Stomach (tissue), 9 donors: Measurements from ENCODE around the gene NDUFB3. TPM values are rescaled to one million over a fixed set of nuclear protein-coding genes. Genes with fewer than 3 reads are reported as not detected.

ENCODE experiments used
- DNase-seq, 2 donors: peaks; one replicate each; pipeline versions ENCODE4 v3.0.0 to v3.0.0-alpha.2; 2013 to 2019
- H3K27ac ChIP-seq, 5 donors: fragments of 200-600 bp in 4 of 5; sonication (generic) in 4 of 5; one replicate each; pipeline ENCODE4 v1.5.1; 2013 to 2019; ENCODE audit warnings: mild to moderate bottlenecking in 1 of 5, moderate library complexity in 1 of 5
- H3K27me3 ChIP-seq, 3 donors: fragments of 200-600 bp; sonication (generic); one replicate each; pipeline ENCODE4 v1.5.1; 2017 to 2019; ENCODE audit warnings: mixed run types in 1 of 3
- H3K36me3 ChIP-seq, 4 donors: fragments of 200-600 bp; sonication (generic); 1 replicate in 3 of 4; 2 replicates in 1 of 4; pipeline ENCODE4 v1.5.1; 2016 to 2019
- H3K4me1 ChIP-seq, 4 donors: fragments of 200-600 bp; sonication (generic); one replicate each; pipeline ENCODE4 v1.5.1; 2016 to 2019
- H3K4me3 ChIP-seq, 4 donors: fragments of 200-600 bp; sonication (generic) in 3 of 4; one replicate each; pipeline ENCODE4 v1.5.1; 2016 to 2019; ENCODE audit warnings: mild to moderate bottlenecking in 1 of 4
- H3K9me3 ChIP-seq, 4 donors: fragments of 200-600 bp; sonication (generic); one replicate each; pipeline ENCODE4 v1.5.1; 2016 to 2019
- CTCF ChIP-seq, 7 experiments: fragments of 450-650 bp in 4 of 7; fragments of 200-600 bp in 3 of 7; sonication (generic) in 3 of 7; IDR thresholded peaks; one replicate each; pipeline ENCODE4 v1.5.1; 2016 to 2019; ENCODE audit warnings: antibody characterized with exemption in 7 of 7, control low read depth in 2 of 7, mild to moderate bottlenecking in 1 of 7
- EP300 ChIP-seq: sonication (generic); formaldehyde crosslinking; IDR thresholded peaks from one replicate; pipeline ENCODE4 v1.6.1; 2017; ENCODE audit warnings: antibody characterized with exemption
- POLR2A ChIP-seq, 4 donors: fragments of 450-650 bp; IDR thresholded peaks; one replicate each; pipeline ENCODE4 v1.6.1; 2016; ENCODE audit warnings: antibody characterized with exemption in 4 of 4, control low read depth in 2 of 4, mild to moderate bottlenecking in 1 of 4, moderate library complexity in 1 of 4
- POLR2AphosphoS5 ChIP-seq, 3 donors: sonication (generic); formaldehyde crosslinking; IDR thresholded peaks; one replicate each; pipeline ENCODE4 v1.6.1; 2016; ENCODE audit warnings: antibody characterized with exemption in 3 of 3
- WGBS, 5 donors: extraction: QIAGEN DNeasy Blood & Tissue Kit in 3 of 5; methylation state at CpG; one replicate each; pipeline versions ENCODE4 v1.1.5 to v1.1.7; 2013 to 2018; 5-methylcytosine and 5-hydroxymethylcytosine counted together
- intact Hi-C: fragments of 100-400 bp; cut with DNase I; formaldehyde crosslinking; loops from one replicate; pipeline ENCODE4 v1.15.1; 2023; ENCODE audit warnings: low total_unique reads
- polyA plus RNA-seq, 3 donors: library from polyadenylated mRNA; stranded (reverse); fragments of 200-250 nt; gene quantifications; one replicate each; pipeline ENCODE4 v1.2.3, GENCODE V29; 2013
- small RNA-seq, 4 donors: library from RNA; depleted of rRNA; stranded (forward); fragments of <200 nt; gene quantifications; one replicate each; pipeline ENCODE3, GENCODE V24; 2016
- total RNA-seq, 5 donors: library from RNA; depleted of rRNA; stranded (reverse); fragments of >200 nt; gene quantifications; one replicate each; pipeline versions ENCODE4 v1.1.0 to v1.2.3, GENCODE V29; 2014 to 2016
- donor health status: healthy with polysubstance abuse.
- donor health status: Bipolar disorder and iron deficiency.
- donor health status: healthy.

NDUFB3 gene
- total and polyA plus RNA-seq, 8 donors = 3.5 to 134 (median 85.7) TPM

- Histone ChIP-seq H3K27me3 (no peaks in the 10 kb centered on the region), H3K9me3 (no peaks in the 10 kb centered on the region), H3K36me3 (peaks cover 0 to 26% (median 20%) of the 10 kb centered on the region in 4 donors), H3K27ac (peak overlapping the region; percentile 79 to 100 (median 99)), H3K4me1 (peaks cover 65 to 99% (median 85%) of the 10 kb centered on the region in 4 donors), H3K4me3 (peak overlapping the region in 1 of 4 donors; percentile 49)
- TF ChIP-seq POLR2A (IDR thresholded peaks at IDR 0.05) = no peak
- no peak for TF ChIP-seq CTCF (IDR thresholded peaks at IDR 0.05)
- peak in 2 of 3 donors; percentile 72 to 74 for TF ChIP-seq POLR2AphosphoS5 (IDR thresholded peaks at IDR 0.05)
- no peak for TF ChIP-seq EP300
- whole genome bisulfite sequencing, 5 donors = 10 to 22% (median 12%) methylated on average over 4 of the region's 4 CpGs
- intact Hi-C loops = no loop called here
- DNase-seq = peak; percentile 59 to 86
Measured at GRCh38 chr2:201128933-201129505, 57.2 kb downstream of the NDUFB3 start.

- Histone ChIP-seq H3K9me3 (no peaks in the 10 kb centered on the region), H3K4me1 (peaks cover 53 to 99% (median 82%) of the 10 kb centered on the region in 4 donors), H3K36me3 (peaks cover 3 to 42% (median 35%) of the 10 kb centered on the region in 4 donors), H3K27ac (peak overlapping the region; percentile 55 to 100 (median 99)), H3K4me3 (peak overlapping the region in 2 of 4 donors; percentile 14 to 49), H3K27me3 (no peaks in the 10 kb centered on the region)
- no peak for DNase-seq
- 49 to 70% (median 61%) methylated on average over 3 of the region's 3 CpGs for whole genome bisulfite sequencing, 5 donors
- TF ChIP-seq CTCF (IDR thresholded peaks at IDR 0.05) (no peak), POLR2AphosphoS5 (IDR thresholded peaks at IDR 0.05) (peak in 2 of 3 donors; percentile 52 to 70)
- intact Hi-C loops = no loop called here
Measured at GRCh38 chr2:201130524-201131186, 58.9 kb downstream of the NDUFB3 start.

- Histone ChIP-seq H3K36me3 (peaks cover 20 to 61% (median 53%) of the 10 kb centered on the region in 4 donors), H3K27ac (peak overlapping the region in 4 of 5 donors; percentile 99 to 100 (median 100)), H3K9me3 (no peaks in the 10 kb centered on the region), H3K4me3 (peak overlapping the region in 2 of 4 donors; percentile 16 to 49), H3K27me3 (no peaks in the 10 kb centered on the region), H3K4me1 (peaks cover 35 to 90% (median 65%) of the 10 kb centered on the region in 4 donors)
- 35 to 56% (median 40%) methylated on average over 1 of the region's 1 CpG for WGBS, 5 donors
- TF ChIP-seq CTCF (IDR thresholded peaks at IDR 0.05) (no peak), POLR2A (IDR thresholded peaks at IDR 0.05) (no peak), POLR2AphosphoS5 (IDR thresholded peaks at IDR 0.05) (no peak), EP300 (no peak)
- intact Hi-C loops = no loop called here
- no peak for DNase-seq
Measured at GRCh38 chr2:201132518-201132917, 60.7 kb downstream of the NDUFB3 start.

Small RNA genes lying within 50 kb of the gene (small RNA-seq; reads per million reads assigned to genes)
- gene RNU6-1206P = 0 reads per million in 4 donors

Other genes with a start within 250 kb of the NDUFB3 start
- 100 to 1,000 TPM in 4 of 5 donors, 10 to 100 TPM in 1; 60.5 to 245 (median 158) TPM for gene CLK1, start 207.3 kb upstream of the NDUFB3 start, total RNA-seq
- gene CLK1, start 207.3 kb upstream of the NDUFB3 start, polyA plus RNA-seq = 100 to 1,000 TPM in 2 of 3 donors, 10 to 100 TPM in 1; 95.0 to 270 (median 117) TPM
- 10 to 100 TPM in 2 of 5 donors, 1 to 10 TPM in 1, not detected in 2; 5.5 to 51.2 (median 30.3) TPM for gene PPIL3, start 182.9 kb upstream of the NDUFB3 start, total RNA-seq
- 10 to 100 TPM; 14.9 to 45.4 (median 18.6) TPM for gene PPIL3, start 182.9 kb upstream of the NDUFB3 start, polyA plus RNA-seq
- 10 to 100 TPM; 14.3 to 39.6 (median 17.4) TPM for gene NIF3L1, start 182.6 kb upstream of the NDUFB3 start, total RNA-seq
- 10 to 100 TPM; 19.2 to 30.5 (median 21.7) TPM for gene NIF3L1, start 182.6 kb upstream of the NDUFB3 start, polyA plus RNA-seq
- 10 to 100 TPM; 11.0 to 62.0 (median 22.9) TPM for gene ORC2, start 108.3 kb upstream of the NDUFB3 start, total RNA-seq
- gene ORC2, start 108.3 kb upstream of the NDUFB3 start, polyA plus RNA-seq = 1 to 10 TPM; 5.3 to 7.3 (median 6.8) TPM
- gene HYCC2, start 330 bp upstream of the NDUFB3 start, total RNA-seq = 10 to 100 TPM in 3 of 5 donors, 1 to 10 TPM in 2; 2.9 to 51.6 (median 11.1) TPM
- 1 to 10 TPM; 2.4 to 4.0 (median 2.5) TPM for gene HYCC2, start 330 bp upstream of the NDUFB3 start, polyA plus RNA-seq
- gene CFLAR, start 44.2 kb downstream of the NDUFB3 start, total RNA-seq = 100 to 1,000 TPM; 149 to 424 (median 247) TPM
- gene CFLAR, start 44.2 kb downstream of the NDUFB3 start, polyA plus RNA-seq = 10 to 100 TPM; 23.3 to 43.4 (median 24.1) TPM
- 10 to 100 TPM in 4 of 5 donors, 1 to 10 TPM in 1; 2.6 to 34.9 (median 16.5) TPM for gene CASP10, start 111.1 kb downstream of the NDUFB3 start, total RNA-seq
- gene CASP10, start 111.1 kb downstream of the NDUFB3 start, polyA plus RNA-seq = 1 to 10 TPM; 4.7 to 8.1 (median 4.9) TPM
- 10 to 100 TPM in 4 of 5 donors, 1 to 10 TPM in 1; 6.4 to 32.3 (median 17.0) TPM for gene CASP8, start 188.5 kb downstream of the NDUFB3 start, total RNA-seq
- 10 to 100 TPM in 1 of 3 donors, 1 to 10 TPM in 2; 8.0 to 11.3 (median 8.6) TPM for gene CASP8, start 188.5 kb downstream of the NDUFB3 start, polyA plus RNA-seq